HG03439 (cell line): ENCODE measurements around the gene PGLYRP4.

Source experiments
- ATAC-seq: cut with Tn5 transposase; IDR thresholded peaks from one replicate; pipeline ENCODE4 v1.9.1; 2021; ENCODE audit warnings: mild to moderate bottlenecking, moderate library complexity; ENCODE audit not compliant: unreplicated experiment

Gene PGLYRP4

DNA sequence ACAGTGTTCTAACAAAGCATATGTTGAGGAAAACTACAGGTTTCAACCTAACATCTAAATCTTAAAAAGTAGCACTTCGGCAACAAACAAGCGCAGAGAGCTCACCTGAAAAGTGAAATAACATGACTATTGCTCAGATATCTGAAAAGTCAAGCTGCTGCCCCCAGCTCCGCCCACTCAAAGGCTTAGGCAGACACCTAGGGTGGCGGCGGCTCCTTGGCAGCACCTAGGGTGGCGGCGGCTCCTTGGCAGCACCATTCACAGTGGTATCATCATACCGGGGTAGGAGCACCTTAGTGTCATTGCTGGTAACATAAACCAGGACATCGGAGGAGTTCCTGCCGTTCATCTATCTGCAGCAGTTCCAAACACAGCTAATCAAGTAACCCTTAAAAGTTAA is 30.9 kb upstream of the PGLYRP4 start:
- no peak for ATAC-seq

DNA sequence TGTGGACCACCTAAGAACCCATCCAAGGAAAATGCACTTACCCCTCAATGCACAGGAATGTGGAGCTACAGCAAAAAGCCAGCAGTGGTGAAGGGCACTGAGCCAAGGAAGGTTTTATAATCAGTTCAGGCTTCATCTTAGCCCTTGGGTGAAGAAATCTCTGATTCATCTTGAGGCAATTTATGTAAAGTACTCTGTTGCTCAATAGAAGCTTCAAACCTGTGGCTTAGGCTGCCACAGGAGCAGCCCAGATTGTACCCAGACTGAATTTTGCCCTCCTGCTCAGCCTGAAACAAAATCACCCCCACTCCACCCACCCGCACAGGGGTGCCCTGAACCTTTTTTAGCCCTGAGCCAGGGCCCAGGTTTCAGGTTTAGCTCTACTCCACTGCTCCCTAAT is 26.9 kb upstream of the PGLYRP4 start, which contains the start of gene S100A12:
Gene S100A12, minus strand, starts transcription at position 111 of the 400 bp plus-strand sequence. CDS start 1,029 bp downstream, outside the sequence.
- ATAC-seq = no peak

DNA sequence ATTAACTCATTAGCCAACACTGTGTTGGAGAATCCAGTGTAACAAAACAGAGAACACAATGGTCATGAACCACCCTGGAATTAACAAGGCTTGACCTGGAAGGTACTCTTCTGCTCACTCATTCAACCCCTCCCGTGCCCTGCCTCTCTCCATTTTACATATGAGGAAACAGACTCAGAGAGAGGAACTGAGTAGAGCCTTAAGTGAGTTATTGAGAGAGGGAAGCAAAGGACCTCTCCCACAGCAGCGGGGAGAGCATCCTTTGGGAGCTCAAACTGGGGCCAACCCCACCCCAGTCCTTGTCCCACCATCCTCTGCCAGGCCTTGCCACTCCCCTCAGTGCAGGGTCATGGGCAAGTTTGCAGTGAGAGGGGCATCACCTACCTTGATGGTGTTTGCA is 25.4 kb upstream of the PGLYRP4 start:
- no peak for ATAC-seq

DNA sequence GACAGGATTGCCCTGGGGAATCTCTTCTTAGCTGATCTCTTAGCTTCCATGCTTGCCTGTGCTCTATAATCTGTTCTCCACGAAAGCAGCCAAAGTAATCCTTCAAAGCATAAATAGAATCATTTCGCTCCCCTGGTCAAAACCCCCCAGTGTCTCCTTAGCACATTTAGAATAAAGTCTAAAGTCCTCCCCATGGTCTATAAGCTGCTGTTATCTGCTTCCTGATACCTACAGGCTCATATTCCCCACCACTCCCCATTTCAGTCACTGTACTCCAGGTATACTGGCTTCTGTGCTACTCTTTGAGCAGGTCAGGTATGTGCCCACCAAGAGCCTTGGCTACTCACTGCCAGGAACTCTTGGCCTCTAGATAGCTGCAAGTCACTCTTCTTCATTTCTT is 23.9 kb upstream of the PGLYRP4 start:
- no peak for ATAC-seq

DNA sequence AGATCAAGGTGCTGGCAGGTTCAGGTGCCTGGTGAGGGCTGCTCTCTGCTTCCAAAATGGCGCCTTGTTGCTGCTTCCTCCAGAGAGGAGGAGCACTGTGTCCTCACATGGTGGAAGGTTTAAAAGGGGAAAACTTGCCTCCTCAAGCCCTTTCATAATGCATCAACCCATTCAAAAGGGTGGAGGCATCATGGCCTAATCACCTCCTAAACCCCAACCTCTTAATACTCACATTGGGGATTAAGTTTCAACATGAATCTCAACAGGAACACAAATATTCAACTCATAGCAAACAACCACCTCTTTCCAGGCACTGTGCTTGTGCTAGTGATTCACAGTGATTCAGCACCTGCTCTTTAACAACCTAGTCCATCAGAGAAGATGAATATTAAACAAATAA is 22.6 kb upstream of the PGLYRP4 start:
- no peak for ATAC-seq

DNA sequence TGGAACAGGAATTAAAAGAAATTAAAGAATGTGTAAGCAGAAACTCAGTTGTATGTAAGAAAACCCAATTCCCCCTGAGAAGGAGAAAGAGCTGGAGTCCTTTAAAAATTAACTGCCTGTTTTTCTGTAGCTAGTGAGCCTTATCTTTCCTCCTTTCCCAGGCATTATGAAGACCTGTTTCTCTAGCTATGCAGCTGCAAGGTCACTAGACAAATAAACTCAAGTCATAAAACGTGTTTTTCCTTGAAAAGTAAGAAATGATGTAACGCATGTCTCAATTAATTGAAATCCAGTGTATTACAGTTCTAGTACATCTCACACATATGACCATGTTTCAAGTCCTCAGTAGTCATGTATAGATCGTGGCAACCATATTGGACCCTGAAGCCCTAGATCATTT is 21.5 kb upstream of the PGLYRP4 start:
- no peak for ATAC-seq

DNA sequence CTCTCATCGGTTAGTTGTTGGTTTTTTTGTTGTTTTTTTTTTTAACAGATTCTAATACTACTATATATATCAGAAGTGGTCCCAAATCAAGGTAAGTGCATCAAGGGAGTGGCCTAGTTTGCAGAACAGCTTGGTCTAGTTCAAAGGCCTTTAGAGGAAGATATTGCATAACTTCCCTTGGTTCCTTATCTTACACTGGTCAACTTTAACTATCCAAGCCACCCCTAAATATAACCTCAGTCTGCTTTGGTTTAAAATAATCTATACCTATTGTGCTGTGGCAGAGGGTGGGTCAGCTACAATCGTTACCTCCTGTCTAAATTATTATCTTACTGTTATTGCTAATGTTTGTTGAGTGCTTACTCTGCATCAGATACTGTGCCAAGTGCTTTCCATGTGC is 19.9 kb upstream of the PGLYRP4 start:
- ATAC-seq = no peak

DNA sequence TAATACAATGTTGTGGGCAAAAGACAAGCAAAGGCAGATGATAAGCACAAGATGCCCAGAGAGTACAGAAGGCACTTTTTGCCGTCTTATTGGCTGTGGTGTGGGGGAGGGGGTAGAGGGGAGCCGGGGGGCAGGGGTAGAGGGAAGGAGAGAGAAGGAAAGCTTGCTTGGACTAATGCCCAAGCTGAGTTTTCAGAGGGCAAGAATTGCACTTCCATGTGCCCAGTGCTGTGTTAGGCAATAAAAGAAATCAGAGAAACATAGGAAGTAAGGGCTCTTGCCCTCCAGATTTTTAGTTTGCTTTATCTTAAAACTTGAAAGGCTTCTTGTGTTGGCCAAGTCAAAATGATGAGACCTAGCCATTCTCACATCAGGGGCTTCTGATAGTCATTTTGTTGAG is 18.4 kb upstream of the PGLYRP4 start:
- ATAC-seq = no peak

DNA sequence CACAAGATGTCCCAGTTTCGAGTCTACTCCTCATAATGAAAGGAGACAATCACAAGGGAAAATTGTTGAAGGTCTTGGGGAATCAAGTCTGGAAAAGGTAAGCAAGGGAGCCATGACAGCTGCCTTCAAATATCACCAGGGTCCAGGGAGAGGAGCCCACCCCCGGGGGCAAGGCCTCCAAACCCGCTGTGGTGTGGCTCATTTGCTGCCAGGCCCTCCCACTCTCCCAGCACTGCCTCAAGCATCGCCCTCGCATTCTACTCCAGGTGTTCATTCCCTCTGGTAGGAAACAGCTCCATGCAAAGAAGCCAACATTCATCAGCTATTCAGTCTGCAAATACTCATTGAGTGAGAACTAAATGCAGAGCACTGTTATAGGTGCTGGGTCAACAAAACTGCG is 17.6 kb upstream of the PGLYRP4 start:
- ATAC-seq = no peak

DNA sequence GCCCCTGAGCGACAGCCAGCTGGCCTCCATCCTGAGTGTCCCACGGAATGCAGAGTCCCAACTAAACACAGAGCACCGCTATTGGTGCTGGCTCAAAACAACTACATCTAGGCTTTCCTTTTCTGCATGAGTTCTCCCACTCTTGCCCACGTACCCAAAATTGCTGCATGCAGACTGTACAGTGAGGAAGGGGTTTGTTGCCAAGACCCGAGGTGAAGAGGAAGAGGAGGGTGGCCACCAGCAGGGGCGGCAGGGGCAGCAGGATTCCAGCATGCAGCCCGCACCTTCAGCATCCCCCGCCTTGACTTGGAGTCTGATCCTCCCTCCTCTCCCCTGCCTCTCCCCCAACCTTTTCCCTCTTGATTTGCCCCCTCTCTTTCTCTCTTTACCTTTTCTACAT is 17.1 kb upstream of the PGLYRP4 start:
- no peak for ATAC-seq

DNA sequence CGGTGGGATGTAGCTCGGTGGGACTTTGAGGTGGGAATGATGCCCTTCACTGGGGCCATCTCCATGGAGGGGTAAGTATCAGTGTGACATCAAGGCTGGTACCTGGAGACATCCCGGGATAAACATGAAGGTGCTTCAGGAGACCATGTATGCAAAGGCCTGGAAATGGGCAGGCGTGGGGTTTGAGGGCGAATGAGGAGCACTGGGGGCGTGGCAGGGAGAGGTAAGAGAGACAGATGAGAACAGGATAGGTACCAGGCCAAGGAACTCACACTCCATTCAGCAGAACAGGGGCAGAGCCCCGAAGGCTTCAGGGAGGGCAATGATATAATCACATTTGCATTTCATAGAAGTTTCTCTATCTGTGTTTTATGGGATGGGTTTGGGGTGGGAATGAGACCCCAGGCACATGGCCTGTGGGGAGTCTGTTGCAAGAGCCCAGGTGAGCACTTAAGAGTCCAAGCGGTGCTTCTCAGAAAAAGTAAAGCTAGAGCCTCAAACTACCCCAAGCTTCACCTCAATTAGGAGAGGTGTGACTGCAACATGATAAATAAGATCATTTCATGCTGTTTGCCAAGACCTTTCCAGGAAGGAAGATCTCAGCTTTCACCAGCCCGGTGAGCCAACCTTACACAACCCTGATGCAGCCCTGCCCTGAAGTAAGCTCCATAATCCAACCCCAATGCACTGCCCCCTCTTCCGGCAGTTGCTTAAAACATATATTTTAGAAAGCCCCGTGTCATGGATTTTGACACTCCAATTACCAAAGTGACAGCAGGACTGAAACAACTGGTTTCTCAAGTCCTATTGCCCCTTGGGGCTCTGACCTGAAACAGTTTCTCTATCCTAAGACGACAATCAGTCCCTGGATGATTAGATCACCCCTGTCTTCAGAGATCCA is 16.4 kb upstream of the PGLYRP4 start:
- ATAC-seq = no peak

DNA sequence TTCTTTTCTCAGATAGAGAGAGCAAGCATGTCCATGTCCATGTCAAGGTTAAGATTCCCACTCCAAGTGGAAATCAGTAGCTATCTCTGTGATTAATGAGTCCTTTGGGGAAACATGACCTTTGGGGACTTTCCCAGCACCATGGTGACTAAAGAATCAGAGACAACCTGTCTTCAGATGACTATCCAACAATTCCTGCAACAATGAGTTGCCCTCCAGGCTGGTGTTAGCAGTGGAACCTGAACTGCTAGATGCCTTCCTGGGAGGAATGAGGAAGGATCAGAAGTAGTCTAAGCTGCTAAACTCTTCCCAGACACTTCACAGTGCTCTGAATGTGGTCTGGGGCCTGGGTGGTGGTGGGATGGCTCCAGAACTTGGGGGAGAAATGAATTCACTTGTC is 15.5 kb upstream of the PGLYRP4 start:
- no peak for ATAC-seq

DNA sequence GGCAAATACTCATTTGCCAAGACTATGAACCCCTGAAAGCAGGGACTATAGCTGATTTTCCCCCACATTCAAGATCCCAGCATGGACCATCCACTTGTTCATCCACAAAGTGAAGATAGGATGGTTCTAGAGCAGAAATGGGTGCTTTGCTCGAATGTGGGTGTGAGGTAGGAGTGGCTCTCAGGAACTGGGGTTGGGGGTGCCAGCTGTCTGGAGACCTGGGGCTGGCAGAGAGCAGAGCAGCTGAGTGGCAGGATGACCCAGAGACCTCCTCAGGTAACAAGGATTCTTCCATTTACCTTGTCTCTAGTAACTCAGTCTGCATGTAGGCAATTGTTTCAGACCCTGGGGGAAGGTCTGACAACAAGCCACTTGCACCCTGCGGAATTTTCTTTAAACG is 15.0 kb upstream of the PGLYRP4 start:
- ATAC-seq = no peak

DNA sequence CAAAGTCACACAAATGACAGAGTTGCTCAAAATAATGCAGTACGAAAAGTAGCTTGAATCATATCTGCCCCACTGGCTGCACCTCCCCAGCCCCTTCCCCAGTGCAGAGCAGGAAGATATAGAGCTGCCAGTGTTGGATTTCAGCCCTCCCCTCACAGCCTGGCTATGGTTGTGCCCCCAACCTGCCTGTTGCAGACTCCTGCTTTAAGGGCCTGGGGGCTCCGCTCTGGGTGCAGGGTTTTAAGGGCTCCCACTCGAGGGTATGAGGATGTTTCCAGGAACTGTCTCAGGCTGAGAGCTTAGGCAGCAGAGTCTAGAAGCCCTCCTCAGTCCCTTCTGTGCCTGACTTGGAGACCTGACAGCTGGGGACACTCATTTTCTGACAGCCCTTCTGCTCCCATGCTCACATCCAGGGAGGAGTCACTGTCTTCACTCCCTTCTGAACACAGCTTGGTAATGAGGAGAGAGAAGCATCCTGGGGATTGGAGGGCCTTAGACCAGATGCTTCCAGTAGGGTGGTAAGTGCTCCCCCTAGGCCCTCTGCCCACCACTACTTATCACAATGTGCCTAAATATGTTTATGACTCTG is 13.6 kb upstream of the PGLYRP4 start:
- no peak for ATAC-seq

DNA sequence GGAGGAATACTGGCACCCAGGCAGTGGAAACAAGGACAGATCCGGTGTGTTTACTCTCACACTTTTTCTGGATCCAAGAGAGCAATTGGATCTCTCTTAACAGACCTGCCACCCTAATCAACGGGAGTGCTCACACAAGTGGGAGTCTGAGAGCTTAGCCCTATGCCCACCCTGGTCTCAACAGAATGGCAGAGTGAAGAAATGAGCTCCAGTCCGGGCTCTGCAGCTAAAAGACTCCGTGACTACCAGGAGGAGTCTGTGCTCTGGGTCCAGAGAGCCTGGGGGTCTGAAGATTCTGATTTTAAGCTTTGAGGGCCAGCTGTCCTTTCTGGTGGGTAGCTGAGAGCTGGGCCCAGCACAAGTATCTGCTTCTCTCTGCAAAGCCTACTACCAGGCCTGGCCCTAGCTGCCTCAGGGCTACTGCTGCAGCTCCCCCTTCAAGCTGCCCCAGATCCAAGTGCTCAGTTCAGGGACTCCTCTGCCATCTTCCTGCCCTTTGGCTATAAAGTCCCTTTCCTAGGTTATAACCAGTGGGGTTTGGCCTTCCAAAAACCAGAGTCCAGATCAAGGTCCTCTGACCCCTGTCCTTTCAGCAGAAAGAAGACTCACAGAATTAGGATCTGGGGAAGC is 13.0 kb upstream of the PGLYRP4 start:
- ATAC-seq = no peak

DNA sequence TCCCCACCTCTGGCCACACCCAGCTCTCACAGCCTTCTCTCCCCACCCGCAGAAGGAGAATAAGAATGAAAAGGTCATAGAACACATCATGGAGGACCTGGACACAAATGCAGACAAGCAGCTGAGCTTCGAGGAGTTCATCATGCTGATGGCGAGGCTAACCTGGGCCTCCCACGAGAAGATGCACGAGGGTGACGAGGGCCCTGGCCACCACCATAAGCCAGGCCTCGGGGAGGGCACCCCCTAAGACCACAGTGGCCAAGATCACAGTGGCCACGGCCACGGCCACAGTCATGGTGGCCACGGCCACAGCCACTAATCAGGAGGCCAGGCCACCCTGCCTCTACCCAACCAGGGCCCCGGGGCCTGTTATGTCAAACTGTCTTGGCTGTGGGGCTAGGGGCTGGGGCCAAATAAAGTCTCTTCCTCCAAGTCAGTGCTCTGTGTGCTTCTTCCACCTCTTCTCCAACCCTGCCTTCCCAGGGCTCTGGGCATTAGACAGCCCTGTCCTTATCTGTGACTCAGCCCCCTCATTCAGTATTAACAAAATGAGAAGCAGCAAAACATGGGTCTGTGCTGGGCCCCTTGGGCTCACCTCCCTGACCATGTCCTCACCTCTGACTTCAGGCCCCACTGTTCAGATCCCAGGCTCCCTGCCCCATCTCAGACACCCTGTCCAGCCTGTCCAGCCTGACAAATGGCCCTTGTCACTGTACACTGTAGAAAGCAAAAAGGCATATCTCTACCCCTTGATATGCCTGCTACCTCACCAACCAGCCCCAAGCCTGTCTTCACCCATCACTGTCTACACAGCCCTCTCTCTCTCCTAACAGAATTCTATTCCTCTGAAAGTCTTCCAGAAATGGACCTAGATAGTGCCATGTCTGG is 12.2 kb upstream of the PGLYRP4 start:
- no peak for ATAC-seq

DNA sequence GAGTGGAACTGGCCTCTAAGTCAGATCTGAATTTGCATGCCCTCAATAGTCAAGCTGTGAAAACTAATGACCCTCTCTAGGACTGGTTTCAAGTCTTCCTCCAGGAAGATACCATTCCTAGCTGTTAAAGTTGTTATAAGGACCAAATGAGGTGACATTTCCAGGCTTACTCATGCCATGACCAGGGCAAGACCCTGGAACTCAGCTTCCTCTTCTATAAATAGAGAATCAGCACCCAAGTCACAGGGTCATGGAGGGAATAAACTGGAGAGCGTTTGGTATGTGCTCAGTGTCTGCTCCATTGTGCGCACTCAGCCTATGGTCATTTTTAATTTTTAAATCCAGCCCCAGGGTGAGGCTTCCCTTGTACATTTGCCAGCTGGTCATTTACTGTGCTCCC is 11.5 kb upstream of the PGLYRP4 start:
- no peak for ATAC-seq

DNA sequence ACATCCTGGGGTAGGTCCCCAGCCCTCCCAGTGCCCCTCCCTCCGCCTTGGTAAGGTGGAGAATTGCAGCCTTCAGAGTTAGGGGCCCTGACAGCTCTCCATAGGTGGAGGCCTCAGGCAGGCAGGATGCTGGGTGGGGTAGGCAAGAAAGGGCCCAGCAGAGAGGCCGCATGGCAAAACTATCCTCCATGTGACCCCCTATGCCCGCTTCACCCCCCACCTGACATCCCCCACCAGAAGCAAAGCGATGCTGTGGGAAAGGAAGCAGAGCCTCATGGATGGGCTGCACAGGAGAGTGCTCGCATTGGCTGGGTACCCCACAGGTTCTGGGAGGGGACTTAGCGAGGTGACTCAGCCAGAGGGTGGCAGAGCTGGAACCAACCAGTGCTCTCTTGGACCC is 10.6 kb upstream of the PGLYRP4 start:
- no peak for ATAC-seq

DNA sequence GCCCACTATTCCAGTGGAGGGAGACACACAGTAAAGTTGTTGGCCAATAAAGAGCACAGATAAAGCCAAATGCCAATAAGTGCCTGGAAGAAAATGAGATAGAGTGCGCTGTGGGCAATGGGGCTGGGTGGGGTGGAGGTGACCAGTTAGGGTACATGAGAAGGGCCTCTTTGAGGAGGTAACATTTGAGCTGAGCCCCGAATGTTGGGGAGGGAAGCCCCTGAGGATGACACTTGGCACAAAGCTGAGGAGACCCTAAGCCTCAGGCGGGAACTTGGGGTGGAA is 10.0 kb upstream of the PGLYRP4 start:
- no peak for ATAC-seq

DNA sequence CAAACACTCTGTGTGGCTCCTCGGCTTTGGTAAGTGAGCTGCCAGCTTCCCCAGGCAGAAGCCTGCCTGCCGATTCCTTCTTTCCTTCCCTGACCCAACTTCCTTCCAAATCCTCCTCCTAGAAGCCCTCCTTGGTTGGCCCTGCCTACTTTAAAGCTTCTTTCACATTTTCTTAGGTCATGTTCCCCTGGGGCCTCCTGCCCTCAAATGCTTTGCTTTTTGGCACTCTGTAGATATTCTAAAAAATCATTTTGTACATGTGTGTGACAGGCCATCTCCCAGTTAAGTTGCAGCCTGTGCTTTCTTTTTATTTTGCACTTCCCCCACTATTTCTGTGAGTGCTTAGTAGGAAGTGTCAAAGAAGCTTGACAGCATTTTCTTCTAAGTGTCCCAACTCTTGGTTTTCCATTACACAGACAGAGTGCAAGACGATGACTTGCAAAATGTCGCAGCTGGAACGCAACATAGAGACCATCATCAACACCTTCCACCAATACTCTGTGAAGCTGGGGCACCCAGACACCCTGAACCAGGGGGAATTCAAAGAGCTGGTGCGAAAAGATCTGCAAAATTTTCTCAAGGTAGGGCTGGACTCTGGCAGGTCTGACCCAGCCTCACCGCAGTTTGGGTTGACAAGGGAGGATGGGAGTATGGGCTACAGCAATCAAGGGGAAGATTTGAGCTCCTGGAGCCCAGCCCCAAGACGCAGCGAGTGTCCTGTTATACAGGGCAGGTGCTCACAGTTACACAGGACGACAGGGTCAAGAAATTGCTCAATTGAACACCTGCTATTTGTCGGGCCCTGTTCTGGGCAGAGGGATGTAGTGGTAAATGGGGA is 9.4 kb upstream of the PGLYRP4 start, which contains the start of gene S100A9:
Gene S100A9, plus strand, starts transcription at position 2 of the 838 bp plus-strand sequence. Its CDS starts 430 bp downstream, at position 432.
- no peak for ATAC-seq
